Caco-2 (cell line): ENCODE data around the gene MS4A6A. TPM values are rescaled to one million over a fixed set of nuclear protein-coding genes. Genes with fewer than 3 reads are reported as not detected.

ENCODE experiments used
- BruUV-seq: library from RNA; stranded (reverse); fragments of 400-500 nt; replicated peaks from 2 replicates; lab custom pipeline; 2021; lab: Mats Ljungman, UMichigan
- CTCF ChIA-PET: fragments of 300-600 bp; sonication (Branson Sonifier 250); formaldehyde crosslinking; loops from one replicate; lab custom pipeline; 2022; ENCODE audit warnings: antibody characterized with exemption; lab: Charles Lee
- POLR2A ChIA-PET: fragments of 300-600 bp; sonication (Branson Sonifier 250); formaldehyde crosslinking; loops from one replicate; lab custom pipeline; 2022; ENCODE audit warnings: antibody characterized with exemption; lab: Charles Lee
- DNase-seq, 2 experiments: peaks; one replicate each; pipeline versions ENCODE4 v3.0.0 to v3.0.0-alpha.2; 2020 to 2022
- H3K27me3 ChIP-seq: replicated peaks from 2 replicates; pipeline ENCODE4 v1.6.0; 2011; ENCODE audit warnings: low read length; ENCODE audit not compliant: control insufficient read depth, insufficient read depth
- H3K36me3 ChIP-seq: 2 replicates; pipeline ENCODE4 v1.5.1; 2011; ENCODE audit warnings: low read length; ENCODE audit not compliant: control insufficient read depth, insufficient read depth
- H3K4me1 ChIP-seq: fragments of 250-450 bp; sonication (Bioruptor Pico); 2 replicates; pipeline ENCODE4 v1.5.1; 2020; ENCODE audit warnings: mild to moderate bottlenecking
- H3K4me3 ChIP-seq: 2 replicates; pipeline ENCODE4 v1.5.1; 2011; ENCODE audit warnings: low read depth, mild to moderate bottlenecking, control low read depth, low read length
- H3K9me3 ChIP-seq: fragments of 250-450 bp; sonication (Bioruptor Pico); 2 replicates; pipeline ENCODE4 v1.5.1; 2020; ENCODE audit warnings: mild to moderate bottlenecking, moderate library complexity
- H3K27ac Mint-ChIP-seq: one replicate; pipeline ENCODE4 v1.8.0; 2022; ENCODE audit warnings: mixed read lengths; ENCODE audit not compliant: unreplicated experiment
- H3K27me3 Mint-ChIP-seq: one replicate; pipeline ENCODE4 v1.8.0; 2022; ENCODE audit warnings: mixed read lengths; ENCODE audit not compliant: insufficient read depth, unreplicated experiment
- H3K36me3 Mint-ChIP-seq: one replicate; pipeline ENCODE4 v1.8.0; 2022; ENCODE audit warnings: mild to moderate bottlenecking, mixed read lengths; ENCODE audit not compliant: insufficient read depth, unreplicated experiment
- H3K4me1 Mint-ChIP-seq: one replicate; pipeline ENCODE4 v1.8.0; 2022; ENCODE audit warnings: low read depth, mixed read lengths; ENCODE audit not compliant: unreplicated experiment
- H3K4me3 Mint-ChIP-seq: one replicate; pipeline ENCODE4 v1.8.0; 2022; ENCODE audit warnings: mild to moderate bottlenecking, moderate library complexity, mixed read lengths; ENCODE audit not compliant: unreplicated experiment
- H3K9me3 Mint-ChIP-seq: one replicate; pipeline ENCODE4 v1.8.0; 2022; ENCODE audit warnings: mixed read lengths; ENCODE audit not compliant: unreplicated experiment
- intact Hi-C: fragments of 100-400 bp; cut with micrococcal nuclease; formaldehyde crosslinking; loops from one replicate; pipeline ENCODE4 v1.10.0; 2022; ENCODE audit not compliant: unreplicated experiment
- total RNA-seq: library from RNA; stranded (reverse); gene quantifications from 2 replicates; pipeline ENCODE4 v1.2.3, GENCODE V29; 2022
- TF ChIP-seq, protein P1 (sequence below), 2 experiments: fragments of 200-600 bp in 1 of 2; IDR thresholded peaks; 1 replicate in 1 of 2; 2 replicates in 1 of 2; pipeline versions ENCODE4 v1.5.1 to v1.8.0; 2011 to 2022; ENCODE audit warnings: antibody characterized with exemption in 1 of 2, control low read depth in 1 of 2, inconsistent platforms in 1 of 2, low read depth in 1 of 2, low read length in 1 of 2, mild to moderate bottlenecking in 1 of 2, moderate library complexity in 1 of 2; ENCODE audit not compliant: insufficient read depth in 1 of 2, severe bottlenecking in 1 of 2, unreplicated experiment in 1 of 2

The MS4A6A gene
- total RNA-seq, 1 experiment from 2014 or later = not detected

DNA sequence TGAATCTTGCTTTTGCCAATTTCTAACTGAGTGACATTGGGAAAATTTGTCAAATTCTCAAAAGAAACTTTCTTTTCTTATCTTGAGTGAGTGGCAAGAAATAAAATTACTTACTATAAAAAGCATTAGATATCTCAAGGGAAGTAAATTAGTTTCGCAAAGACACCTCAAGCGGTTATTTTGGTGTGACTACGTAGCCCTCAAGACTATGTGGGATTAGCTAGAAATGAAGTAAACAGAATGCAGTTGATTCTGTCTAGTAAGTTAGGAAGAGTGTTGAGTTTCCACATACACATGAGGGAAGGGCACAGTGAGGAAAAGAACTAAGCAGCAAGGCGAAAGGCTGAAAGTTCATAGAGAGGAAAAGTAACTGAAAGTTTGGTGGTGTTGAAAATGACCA is 28.3 kb upstream of the MS4A6A start:
- H3K36me3 Mint-ChIP-seq = no peaks in the 10 kb centered on the region
- Histone ChIP-seq H3K36me3 (no peaks in the 10 kb centered on the region), H3K9me3 (no peaks in the 10 kb centered on the region), H3K4me3 (no peak overlapping the region), H3K27me3 (peaks cover 1% of the 10 kb centered on the region; the same call in 1 of the 2 replicates), H3K4me1 (no peaks in the 10 kb centered on the region)
- no peaks in the 10 kb centered on the region for H3K9me3 Mint-ChIP-seq
- no peak overlapping the region for H3K4me3 Mint-ChIP-seq
- ChIA-PET POLR2A (no interaction called here), CTCF (no interaction called here)
- H3K27me3 Mint-ChIP-seq = peaks cover 6% of the 10 kb centered on the region
- no peaks in the 10 kb centered on the region for H3K4me1 Mint-ChIP-seq
- no TSS peak for BruUV-seq
- intact Hi-C loops = no loop called here
- DNase-seq = no peak
- H3K27ac Mint-ChIP-seq = no peak overlapping the region
- TF ChIP-seq, protein P1, sequence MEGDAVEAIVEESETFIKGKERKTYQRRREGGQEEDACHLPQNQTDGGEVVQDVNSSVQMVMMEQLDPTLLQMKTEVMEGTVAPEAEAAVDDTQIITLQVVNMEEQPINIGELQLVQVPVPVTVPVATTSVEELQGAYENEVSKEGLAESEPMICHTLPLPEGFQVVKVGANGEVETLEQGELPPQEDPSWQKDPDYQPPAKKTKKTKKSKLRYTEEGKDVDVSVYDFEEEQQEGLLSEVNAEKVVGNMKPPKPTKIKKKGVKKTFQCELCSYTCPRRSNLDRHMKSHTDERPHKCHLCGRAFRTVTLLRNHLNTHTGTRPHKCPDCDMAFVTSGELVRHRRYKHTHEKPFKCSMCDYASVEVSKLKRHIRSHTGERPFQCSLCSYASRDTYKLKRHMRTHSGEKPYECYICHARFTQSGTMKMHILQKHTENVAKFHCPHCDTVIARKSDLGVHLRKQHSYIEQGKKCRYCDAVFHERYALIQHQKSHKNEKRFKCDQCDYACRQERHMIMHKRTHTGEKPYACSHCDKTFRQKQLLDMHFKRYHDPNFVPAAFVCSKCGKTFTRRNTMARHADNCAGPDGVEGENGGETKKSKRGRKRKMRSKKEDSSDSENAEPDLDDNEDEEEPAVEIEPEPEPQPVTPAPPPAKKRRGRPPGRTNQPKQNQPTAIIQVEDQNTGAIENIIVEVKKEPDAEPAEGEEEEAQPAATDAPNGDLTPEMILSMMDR (IDR thresholded peaks at IDR 0.05; ENCODE audit: insufficient read depth in 1 of 2, low read depth in 1 of 2, low read length in 1 of 2, severe bottlenecking in 1 of 2, unreplicated experiment in 1 of 2) = no peak

DNA sequence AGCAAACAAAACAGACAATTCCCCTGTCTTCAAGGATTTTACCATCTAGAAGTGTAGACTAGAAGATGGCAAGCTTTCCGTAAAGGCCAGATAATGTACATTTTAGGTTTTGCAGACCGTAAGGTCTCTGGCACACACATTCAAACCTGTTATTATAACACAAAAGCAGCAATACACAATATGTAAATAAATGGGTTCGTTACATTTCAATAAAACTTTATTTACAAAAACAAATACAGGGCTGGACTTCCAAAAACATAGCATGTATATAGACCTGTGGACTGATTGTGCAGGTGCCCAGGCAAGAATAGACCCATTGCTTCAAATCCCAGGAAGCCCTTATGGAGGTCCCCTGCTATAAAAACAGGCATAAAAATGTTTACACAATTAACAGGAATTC is 27.1 kb upstream of the MS4A6A start:
- BruUV-seq = no TSS peak
- no peak overlapping the region for H3K4me3 Mint-ChIP-seq

DNA sequence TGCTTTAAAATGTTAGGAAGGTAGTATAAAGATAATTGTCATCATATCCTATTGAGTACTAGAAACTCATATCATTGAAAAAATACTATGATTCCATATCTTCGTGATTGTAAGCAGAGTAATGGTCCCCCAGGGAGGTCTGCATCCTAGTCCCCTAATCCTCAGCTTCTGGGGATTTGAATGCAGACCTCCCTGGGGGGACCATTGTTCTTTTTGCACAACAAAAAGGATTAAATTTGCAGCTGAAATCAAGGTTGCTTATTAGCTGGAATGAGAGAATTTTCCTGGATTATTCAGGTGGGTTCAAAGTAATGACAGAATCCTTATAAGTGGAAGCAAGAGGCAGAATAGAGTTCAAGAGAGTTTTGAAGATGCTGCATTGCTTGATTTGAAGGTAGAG is 26.1 kb upstream of the MS4A6A start:
- ChIA-PET CTCF (no interaction called here), POLR2A (no interaction called here)
- Histone ChIP-seq H3K9me3 (no peaks in the 10 kb centered on the region), H3K36me3 (no peaks in the 10 kb centered on the region), H3K27me3 (peaks cover 1% of the 10 kb centered on the region; the same call in 1 of the 2 replicates), H3K4me3 (no peak overlapping the region), H3K4me1 (no peaks in the 10 kb centered on the region)
- no peaks in the 10 kb centered on the region for H3K9me3 Mint-ChIP-seq
- H3K4me1 Mint-ChIP-seq = no peaks in the 10 kb centered on the region
- H3K36me3 Mint-ChIP-seq = no peaks in the 10 kb centered on the region
- intact Hi-C loops = no loop called here
- TF ChIP-seq, protein P1 (IDR thresholded peaks at IDR 0.05; ENCODE audit: insufficient read depth in 1 of 2, low read depth in 1 of 2, low read length in 1 of 2, severe bottlenecking in 1 of 2, unreplicated experiment in 1 of 2) = no peak
- H3K4me3 Mint-ChIP-seq = no peak overlapping the region
- DNase-seq = no peak
- peaks cover 9% of the 10 kb centered on the region for H3K27me3 Mint-ChIP-seq
- no peak overlapping the region for H3K27ac Mint-ChIP-seq
- BruUV-seq = no TSS peak

More for the DNA sequence above, 27.1 kb upstream of the MS4A6A start:
- ChIA-PET POLR2A (no interaction called here), CTCF (no interaction called here)
- Histone ChIP-seq H3K9me3 (no peaks in the 10 kb centered on the region), H3K4me1 (no peaks in the 10 kb centered on the region), H3K4me3 (no peak overlapping the region), H3K36me3 (no peaks in the 10 kb centered on the region), H3K27me3 (peaks cover 1% of the 10 kb centered on the region; the same call in 1 of the 2 replicates)
- Mint-ChIP-seq H3K4me1 (no peaks in the 10 kb centered on the region), H3K27ac (no peak overlapping the region), H3K27me3 (peaks cover 6% of the 10 kb centered on the region), H3K9me3 (no peaks in the 10 kb centered on the region), H3K36me3 (no peaks in the 10 kb centered on the region)
- no peak for DNase-seq
- intact Hi-C loops = no loop called here
- TF ChIP-seq, protein P1 (IDR thresholded peaks at IDR 0.05; ENCODE audit: insufficient read depth in 1 of 2, low read depth in 1 of 2, low read length in 1 of 2, severe bottlenecking in 1 of 2, unreplicated experiment in 1 of 2) = no peak
